MG63 (cell line): Measurements from ENCODE around the gene TREX2. TPM values are rescaled to one million over a fixed set of nuclear protein-coding genes. Genes with fewer than 3 reads are reported as not detected.

ENCODE experiments used
- DNase-seq: peaks from one replicate; pipeline ENCODE4 v3.0.0-alpha.2; 2020
- H3K27me3 ChIP-seq: fragments of 250-450 bp; sonication (Bioruptor Pico); 2 replicates; pipeline ENCODE4 v1.5.1; 2020; ENCODE audit warnings: mild to moderate bottlenecking, moderate library complexity
- H3K36me3 ChIP-seq: fragments of 250-450 bp; sonication (Bioruptor Pico); 2 replicates; pipeline ENCODE4 v1.5.1; 2020; ENCODE audit warnings: mild to moderate bottlenecking, moderate library complexity
- H3K4me3 ChIP-seq: fragments of 250-450 bp; sonication (Bioruptor Pico); 2 replicates; pipeline ENCODE4 v1.5.1; 2020; ENCODE audit warnings: mild to moderate bottlenecking, moderate library complexity
- H3K9me3 ChIP-seq: fragments of 250-450 bp; sonication (Bioruptor Pico); 2 replicates; pipeline ENCODE4 v1.5.1; 2020; ENCODE audit warnings: mild to moderate bottlenecking, moderate library complexity
- total RNA-seq: library from RNA; depleted of rRNA; stranded (reverse); fragments of >200 nt; shearing (Covaris generic); gene quantifications from 2 replicates; pipeline ENCODE4 v1.2.3, GENCODE V29; 2014; ENCODE audit warnings: low replicate concordance

The TREX2 gene
- total RNA-seq, 1 experiment from 2014 or later, result not detected

DNA sequence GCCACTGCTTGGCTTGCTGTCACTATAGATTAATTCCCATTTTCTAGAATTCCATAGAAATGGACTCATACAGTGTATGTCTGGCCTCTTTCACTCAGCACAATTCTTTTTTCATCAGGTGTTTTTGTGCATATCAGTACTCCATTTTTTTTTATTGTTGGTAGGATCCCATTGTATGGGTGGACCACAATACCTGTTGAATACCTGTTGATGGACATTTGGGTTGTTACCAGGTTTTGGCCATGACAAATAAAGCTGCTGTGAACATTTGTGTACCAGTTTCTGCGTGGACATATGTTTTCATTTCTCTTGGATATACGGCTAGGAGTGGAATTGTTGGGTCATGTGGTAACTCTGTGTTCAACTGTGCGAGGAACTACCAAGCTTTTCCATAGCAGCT is 19.7 kb downstream of the TREX2 start:
- no peak for DNase-seq
- no peaks in the 10 kb centered on the region for H3K36me3 ChIP-seq
- no peak overlapping the region for H3K4me3 ChIP-seq
- H3K9me3 ChIP-seq, result no peaks in the 10 kb centered on the region
- H3K27me3 ChIP-seq, result no peaks in the 10 kb centered on the region

DNA sequence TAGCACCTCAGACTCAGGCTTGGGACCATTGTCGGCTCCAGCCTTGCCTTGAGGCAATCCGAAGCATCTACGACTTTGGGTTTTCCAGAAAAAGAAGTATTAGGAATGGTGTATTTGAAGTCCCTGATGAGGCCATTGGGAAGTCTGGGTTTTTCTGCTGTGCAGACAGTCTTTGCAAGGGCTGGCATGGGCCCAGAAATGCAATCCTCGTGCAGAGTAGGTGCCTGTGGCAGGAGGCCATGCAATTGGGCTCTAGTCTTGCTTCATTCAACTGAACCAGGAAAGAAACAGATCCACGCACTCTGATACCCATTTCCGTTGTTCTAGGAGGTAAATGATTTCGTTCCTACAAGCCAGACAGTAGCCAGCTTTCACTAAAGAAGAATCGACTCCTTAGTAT is 22.2 kb downstream of the TREX2 start:
- Histone ChIP-seq H3K36me3 (no peaks in the 10 kb centered on the region), H3K27me3 (no peaks in the 10 kb centered on the region), H3K9me3 (no peaks in the 10 kb centered on the region), H3K4me3 (no peak overlapping the region)
- DNase-seq, result no peak

DNA sequence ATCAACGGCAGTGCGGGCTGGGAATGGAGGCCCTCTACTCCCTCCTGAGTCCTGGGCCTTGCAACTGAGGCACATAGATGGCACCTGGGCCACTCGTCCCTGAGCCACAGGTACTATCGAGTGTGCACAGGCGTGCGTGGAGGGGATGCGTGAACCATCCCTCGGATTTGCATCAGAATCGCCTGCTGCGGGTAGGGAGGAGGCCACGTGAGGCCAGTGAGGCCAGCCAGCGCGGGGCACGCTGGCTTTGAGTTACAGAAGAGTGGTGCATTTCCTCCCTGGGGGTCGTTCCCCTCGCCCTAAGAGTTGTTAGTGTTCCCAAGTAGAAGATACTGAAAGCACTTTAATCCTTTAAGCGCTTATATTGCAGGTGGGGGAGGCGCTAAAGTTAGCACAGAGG is 24.0 kb downstream of the TREX2 start:
- H3K4me3 ChIP-seq, result no peak overlapping the region
- H3K9me3 ChIP-seq, result no peaks in the 10 kb centered on the region
- no peak for DNase-seq
- no peaks in the 10 kb centered on the region for H3K36me3 ChIP-seq
- no peaks in the 10 kb centered on the region for H3K27me3 ChIP-seq

DNA sequence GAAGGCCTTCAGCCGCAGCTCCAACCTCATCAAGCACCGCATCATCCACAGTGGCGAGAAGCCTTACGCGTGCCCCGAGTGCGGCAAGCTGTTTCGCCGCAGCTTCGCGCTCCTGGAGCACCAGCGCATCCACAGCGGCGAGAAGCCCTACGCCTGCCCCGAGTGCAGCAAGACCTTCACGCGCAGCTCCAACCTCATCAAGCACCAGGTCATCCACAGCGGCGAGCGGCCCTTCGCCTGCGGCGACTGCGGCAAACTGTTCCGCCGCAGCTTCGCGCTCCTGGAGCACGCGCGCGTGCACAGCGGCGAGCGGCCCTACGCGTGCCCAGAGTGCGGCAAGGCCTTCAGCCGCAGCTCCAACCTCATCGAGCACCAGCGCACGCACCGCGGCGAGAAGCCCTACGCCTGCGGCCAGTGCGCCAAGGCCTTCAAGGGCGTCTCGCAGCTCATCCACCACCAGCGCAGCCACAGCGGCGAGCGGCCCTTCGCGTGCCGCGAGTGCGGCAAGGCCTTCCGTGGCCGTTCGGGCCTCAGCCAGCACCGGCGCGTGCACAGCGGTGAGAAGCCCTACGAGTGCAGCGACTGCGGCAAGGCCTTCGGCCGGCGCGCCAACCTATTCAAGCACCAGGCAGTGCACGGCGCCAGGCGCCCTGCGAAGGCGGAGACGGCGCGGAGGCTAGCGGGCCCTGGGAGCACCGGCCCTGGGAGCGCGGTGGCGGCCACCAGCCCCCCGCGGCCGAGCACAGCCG is 24.8 kb downstream of the TREX2 start:
- no peaks in the 10 kb centered on the region for H3K27me3 ChIP-seq
- no peak for DNase-seq
- no peaks in the 10 kb centered on the region for H3K36me3 ChIP-seq
- H3K4me3 ChIP-seq, result no peak overlapping the region
- no peaks in the 10 kb centered on the region for H3K9me3 ChIP-seq

DNA sequence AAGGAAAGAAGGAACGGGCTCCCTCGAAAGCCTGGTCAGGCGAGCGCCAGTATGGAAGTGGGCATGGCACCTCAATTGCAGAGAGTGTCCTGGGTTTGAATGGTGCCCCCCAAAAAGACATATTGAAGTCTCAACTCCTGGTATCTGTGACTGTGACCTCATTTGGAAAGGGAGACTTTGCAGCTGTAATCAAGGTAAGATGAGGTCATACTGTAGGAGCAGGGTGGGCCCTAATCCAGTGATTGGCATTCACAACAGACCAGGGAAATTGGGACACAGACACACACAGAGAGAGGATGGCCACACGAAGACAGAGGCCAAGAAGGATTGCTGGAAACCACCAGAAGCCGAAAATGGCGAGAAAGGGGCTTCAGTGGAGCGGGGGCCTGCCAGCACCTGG is 28.2 kb downstream of the TREX2 start:
- no peak overlapping the region for H3K4me3 ChIP-seq
- H3K9me3 ChIP-seq, result no peaks in the 10 kb centered on the region
- H3K36me3 ChIP-seq, result no peaks in the 10 kb centered on the region
- DNase-seq, result no peak
- no peaks in the 10 kb centered on the region for H3K27me3 ChIP-seq

DNA sequence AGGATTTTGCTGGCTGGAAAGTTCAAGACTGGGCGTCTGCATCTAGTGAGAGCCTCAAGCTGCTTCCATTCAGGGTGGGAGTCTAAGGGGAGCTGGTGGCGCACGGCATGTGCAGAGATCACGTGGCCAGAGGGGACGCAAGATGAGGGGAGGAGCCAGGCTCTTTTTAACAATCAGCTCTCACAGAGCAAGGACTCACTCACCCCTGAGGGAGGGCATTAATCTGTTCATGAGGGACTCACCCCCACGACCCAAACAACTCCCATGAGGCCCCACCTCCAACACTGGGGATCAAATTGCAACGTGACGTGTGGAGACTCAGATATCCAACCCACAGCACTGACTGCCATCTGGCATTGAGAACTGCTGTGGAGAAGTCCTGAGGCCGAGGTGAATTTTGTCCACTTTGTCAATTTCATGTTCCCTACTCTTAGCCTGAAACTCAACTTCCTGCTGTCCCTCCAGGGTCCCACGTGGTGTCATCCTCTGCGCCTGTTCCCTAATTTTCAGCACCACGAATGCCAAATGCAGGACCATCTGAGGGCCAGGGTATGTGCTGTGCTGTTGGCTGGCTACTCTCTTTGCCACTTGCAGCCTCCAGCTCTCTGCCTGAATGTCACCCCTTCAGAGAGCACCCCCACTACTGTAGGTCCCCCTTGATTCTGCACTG is 28.9 kb downstream of the TREX2 start:
- Histone ChIP-seq H3K9me3 (no peaks in the 10 kb centered on the region), H3K4me3 (no peak overlapping the region), H3K27me3 (no peaks in the 10 kb centered on the region), H3K36me3 (no peaks in the 10 kb centered on the region)
- DNase-seq, result no peak

DNA sequence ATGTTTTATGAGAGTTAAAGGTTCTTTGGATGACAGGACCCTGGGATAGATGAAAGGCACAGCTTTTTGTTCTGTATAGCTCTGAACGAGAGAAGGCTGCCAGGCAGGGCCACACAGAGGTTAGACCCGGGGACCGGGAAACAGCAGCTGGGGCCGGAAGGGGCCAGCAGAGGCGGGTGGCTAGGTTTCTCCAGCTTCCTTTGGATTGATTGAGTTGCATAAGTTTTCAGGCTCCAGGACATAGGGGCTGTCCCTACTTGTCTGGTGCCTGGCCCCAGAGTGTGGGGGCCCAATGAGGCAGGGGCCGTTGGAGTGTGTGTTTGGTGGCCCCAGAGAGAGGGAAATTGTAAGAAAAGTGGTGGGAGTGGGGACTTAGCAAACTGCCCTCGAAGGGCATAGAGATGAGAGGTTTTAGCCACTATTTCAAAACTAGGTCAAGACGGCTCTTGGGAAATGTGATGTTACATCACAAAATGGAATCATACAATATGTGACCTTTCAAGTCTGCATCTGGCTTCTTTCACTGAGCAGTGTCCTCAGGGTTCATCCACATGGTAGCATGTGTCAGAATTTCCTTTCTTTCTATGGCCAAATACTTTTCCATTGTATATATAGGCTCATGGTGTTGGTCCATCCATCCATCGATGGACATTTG is 30.9 kb downstream of the TREX2 start:
- no peak overlapping the region for H3K4me3 ChIP-seq
- H3K36me3 ChIP-seq, result no peaks in the 10 kb centered on the region
- no peaks in the 10 kb centered on the region for H3K9me3 ChIP-seq
- DNase-seq, result no peak
- no peaks in the 10 kb centered on the region for H3K27me3 ChIP-seq

DNA sequence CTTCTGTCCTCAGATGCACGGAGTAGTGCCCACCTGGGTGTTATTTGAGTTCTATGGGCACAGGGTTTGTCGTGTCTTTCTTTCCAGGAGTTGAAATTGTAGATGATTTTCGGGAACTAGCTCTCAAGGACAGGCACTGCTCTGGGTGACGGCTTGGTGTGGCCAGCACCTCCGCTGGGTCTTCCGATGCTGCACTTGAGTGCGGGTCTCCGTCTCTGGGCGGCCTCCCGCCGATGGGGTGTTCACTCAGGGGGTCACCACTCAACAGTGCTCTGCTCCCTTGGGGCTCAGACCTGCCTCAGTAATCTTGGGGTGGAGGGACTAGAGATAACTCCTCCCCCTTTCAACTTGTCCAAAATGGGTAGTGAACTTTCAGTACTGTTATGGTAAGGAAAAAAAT is 32.1 kb downstream of the TREX2 start:
- DNase-seq, result no peak
- Histone ChIP-seq H3K4me3 (no peak overlapping the region), H3K27me3 (no peaks in the 10 kb centered on the region), H3K36me3 (no peaks in the 10 kb centered on the region), H3K9me3 (no peaks in the 10 kb centered on the region)

DNA sequence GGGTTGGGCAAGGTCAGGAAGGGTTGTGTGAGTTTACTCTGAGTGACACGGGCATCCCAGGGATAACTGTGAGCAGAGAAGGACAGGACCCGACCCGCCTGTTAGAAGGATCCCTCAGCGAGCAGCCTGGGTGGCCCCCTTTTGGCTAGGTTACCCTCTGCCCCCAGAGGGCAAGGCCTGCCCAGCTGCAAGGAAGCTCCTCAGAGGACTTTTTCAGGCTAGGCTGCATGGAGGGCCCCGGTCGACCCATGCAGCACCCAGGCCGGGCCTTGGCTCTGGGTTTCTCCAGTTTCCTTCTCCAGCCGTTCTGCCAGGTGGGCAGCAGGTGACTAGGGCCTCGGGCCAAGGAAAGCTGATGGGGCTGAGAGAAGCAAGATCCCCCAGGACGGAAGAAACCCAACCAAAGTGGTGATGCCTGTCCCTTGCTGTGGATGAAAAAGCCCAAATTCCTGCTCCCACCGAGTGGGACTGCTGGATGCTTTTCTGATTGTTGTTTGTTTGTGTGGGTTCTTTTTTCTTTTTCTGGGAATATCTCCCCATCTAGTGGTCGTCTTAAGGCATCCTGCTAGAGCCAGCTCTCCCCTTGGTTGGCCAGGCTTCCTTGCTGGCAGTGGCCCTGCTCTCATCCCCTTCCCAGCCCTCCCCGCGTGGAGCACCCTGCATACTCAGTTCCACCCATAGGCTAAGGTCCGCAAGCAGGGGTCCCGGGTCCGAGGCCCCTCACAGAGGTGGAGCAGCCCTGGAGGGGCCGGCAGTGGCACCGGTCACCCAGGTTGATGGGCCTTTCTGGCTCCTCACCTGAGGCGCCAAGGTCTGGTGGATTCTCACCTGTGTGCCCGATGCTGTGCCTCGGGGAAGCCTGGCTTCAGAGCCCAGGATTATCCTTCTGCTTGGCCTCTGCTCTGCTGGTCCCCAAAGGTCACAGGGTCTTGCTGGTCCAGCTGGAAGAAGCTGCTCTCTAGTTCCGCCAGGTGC is 32.8 kb downstream of the TREX2 start:
- Histone ChIP-seq H3K27me3 (no peaks in the 10 kb centered on the region), H3K4me3 (no peak overlapping the region), H3K9me3 (no peaks in the 10 kb centered on the region), H3K36me3 (no peaks in the 10 kb centered on the region)
- DNase-seq, result no peak

DNA sequence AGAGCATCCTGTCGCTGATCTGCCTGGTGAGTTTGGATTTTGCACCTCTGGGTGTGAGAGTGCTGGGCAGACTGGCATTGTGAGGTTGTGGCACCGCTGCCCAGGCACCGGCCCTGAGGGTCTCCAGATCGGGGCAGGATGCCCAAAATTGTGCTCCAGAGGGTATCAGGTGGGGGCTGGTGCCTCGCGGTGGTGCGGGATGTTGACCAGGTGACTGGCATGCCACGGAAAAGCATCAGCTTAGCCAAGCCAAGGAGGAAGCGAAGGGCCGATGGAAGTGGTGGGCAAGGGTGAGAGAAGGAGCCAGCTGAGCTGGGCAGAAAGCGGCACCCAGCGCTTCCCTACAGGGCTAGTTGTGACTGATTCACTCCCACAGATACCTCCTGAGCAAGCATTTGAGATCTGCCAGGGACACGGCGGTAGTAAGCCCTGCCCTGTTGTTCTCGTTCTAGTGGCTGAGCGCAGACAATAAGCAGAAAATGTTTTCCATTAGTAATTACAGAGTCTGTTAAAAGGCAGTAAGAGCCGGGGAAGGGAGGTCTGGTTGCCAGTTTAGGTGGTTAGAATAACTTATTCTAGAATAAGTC is 33.8 kb downstream of the TREX2 start:
- no peak overlapping the region for H3K4me3 ChIP-seq
- no peaks in the 10 kb centered on the region for H3K27me3 ChIP-seq
- no peak for DNase-seq
- no peaks in the 10 kb centered on the region for H3K36me3 ChIP-seq
- H3K9me3 ChIP-seq, result no peaks in the 10 kb centered on the region

DNA sequence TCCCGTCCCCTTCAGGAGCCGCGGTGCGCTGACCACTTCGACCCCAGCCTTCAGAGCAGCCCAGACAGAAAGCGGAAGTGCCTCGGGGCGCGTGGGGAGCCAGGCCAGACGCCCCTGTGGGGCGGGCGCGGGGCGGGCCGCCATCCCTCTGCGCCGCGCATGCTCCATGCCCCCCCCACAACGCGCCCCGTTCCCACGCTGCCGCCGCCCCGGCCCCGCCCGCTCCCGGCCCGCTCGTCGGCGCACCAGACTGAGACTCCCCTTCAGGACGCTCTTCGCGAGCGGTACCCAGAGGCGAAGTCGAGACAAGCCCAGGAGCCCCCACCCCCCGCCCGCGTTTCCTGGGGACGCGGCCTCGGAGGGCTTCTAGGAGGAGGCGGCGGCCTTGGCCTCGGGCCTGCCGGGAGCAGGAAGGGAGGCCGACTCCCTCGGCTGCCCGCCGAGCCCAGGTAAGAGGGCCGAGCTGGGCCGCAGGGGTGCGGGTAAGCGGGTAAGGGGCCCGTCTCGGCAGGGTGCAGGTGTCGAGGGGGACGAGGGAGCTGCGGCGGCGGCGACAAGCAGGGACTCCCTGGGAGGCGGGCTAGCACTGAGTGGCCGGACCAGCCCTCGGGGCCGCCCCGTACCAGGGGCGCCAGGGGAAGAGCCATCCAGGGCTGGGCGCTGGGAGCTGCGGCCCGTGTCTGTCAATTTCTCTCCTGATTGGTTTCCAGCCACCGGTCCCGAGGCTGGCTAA is 34.4 kb downstream of the TREX2 start, which contains the start of gene ZFP92:
Gene ZFP92 (plus strand): TSS at position 218 of the 733 bp plus-strand sequence. CDS start 6,851 bp downstream, outside the sequence.
- Histone ChIP-seq H3K27me3 (no peaks in the 10 kb centered on the region), H3K36me3 (no peaks in the 10 kb centered on the region), H3K9me3 (no peaks in the 10 kb centered on the region), H3K4me3 (peak within 1 kb of the TSS; percentile 40)
- peak; percentile 7 for DNase-seq

DNA sequence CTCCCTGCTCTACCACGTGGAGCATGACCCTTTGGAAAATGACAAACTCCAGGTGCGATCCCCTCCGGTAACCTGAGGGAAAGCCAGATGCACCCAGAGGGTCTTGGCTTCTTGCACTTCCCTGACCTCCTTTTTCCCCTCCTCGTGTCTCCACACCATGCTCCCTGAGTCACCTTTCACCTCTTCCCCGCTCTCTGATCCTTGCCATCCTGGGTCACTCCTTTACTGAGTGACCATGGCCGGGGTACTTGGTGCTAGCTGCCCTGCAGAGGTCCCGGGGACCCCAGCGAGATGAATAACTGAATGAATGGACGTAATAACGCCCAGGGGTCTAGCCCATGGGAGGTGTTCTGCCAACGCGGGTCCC is 35.0 kb downstream of the TREX2 start:
- Histone ChIP-seq H3K36me3 (no peaks in the 10 kb centered on the region), H3K9me3 (no peaks in the 10 kb centered on the region), H3K27me3 (no peaks in the 10 kb centered on the region), H3K4me3 (peak overlapping the region; percentile 40; the same call in 1 of the 2 replicates)
- DNase-seq, result no peak

DNA sequence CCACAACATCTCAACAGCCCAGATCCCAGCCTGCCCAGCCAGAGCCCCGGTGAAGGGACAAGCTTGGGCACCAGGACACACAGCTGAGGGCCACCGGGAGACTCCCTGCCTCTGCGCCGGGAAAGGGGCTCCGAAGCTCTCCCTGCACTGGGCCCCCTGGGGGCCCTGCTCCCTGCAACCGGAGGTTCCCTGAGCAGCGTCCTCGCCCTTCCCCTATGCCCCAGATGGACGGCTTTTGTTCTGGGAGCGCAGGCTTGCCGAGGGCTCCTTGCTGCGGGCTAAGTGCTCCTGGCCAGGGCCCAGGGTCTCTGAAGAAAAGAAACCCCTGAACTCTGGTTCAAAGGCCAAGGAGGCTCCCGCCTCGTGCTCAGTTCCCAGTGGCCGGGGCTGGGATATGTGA is 35.5 kb downstream of the TREX2 start:
- DNase-seq, result no peak
- no peaks in the 10 kb centered on the region for H3K27me3 ChIP-seq
- H3K9me3 ChIP-seq, result no peaks in the 10 kb centered on the region
- H3K36me3 ChIP-seq, result no peaks in the 10 kb centered on the region
- no peak overlapping the region for H3K4me3 ChIP-seq

DNA sequence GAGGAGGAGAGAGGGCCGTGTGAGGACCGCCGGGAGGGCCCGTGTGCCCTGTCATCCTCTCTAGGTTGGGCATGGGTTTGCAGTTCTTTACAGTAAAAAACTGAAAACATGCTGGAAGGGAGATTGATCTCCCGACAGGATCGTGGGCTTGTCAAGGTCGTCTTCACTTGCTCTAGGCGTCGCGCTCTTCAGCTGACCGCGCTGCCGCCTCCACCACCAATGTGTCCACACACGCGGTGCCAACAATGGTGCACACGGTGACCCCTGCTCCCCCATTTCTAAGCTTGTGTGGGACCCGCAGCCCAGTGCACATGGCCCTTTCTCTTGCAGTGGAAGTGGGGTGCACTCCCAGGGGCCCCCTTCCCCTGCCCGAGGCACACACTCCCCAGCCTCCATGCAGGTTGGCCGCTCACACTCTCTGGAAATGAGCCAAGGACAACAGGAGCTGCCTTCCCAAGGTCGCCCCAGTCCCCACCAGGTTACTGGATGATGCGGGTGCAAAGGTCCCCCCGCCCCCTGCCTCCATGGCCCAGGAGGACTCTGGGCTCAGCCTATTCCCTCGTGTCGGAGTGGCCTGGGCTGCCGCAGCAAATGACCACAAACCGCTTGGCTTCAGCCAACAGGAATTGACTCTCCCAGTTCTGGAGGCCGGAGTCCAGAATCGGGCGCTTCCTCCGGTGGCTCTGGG is 36.3 kb downstream of the TREX2 start:
- no peak for DNase-seq

DNA sequence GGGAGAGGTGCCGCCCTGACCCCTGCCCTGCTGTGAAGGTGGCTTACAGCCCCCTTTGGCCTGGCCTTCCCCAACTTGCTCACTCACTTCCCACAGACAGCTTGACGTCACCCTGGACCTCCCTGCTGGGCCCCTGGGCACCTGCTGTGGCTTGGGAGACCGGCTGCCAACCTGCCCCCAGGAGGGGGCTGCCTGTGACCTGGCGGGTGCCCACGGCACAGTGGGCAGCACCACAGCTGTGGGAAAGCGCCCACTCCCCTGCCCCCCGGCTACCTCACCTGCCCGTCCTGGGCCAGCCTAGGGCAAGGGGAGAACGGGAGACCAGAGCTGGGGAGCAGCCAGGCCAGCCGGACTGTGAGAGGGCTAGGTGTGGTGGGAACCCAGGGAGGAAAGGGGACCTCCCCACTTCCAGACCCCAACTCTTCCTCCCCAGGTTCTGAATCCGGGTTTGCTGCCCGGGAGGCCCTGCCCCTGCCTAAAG is 36.9 kb downstream of the TREX2 start:
- Histone ChIP-seq H3K36me3 (no peaks in the 10 kb centered on the region), H3K9me3 (no peaks in the 10 kb centered on the region), H3K27me3 (no peaks in the 10 kb centered on the region), H3K4me3 (no peak overlapping the region)
- DNase-seq, result no peak

More for the DNA sequence above, 36.3 kb downstream of the TREX2 start:
- no peaks in the 10 kb centered on the region for H3K36me3 ChIP-seq
- H3K27me3 ChIP-seq, result no peaks in the 10 kb centered on the region
- H3K9me3 ChIP-seq, result no peaks in the 10 kb centered on the region
- H3K4me3 ChIP-seq, result no peak overlapping the region
